Psoas muscle (tissue), 8 donors: ENCODE data around the gene MAPK4. TPM values are rescaled to one million over a fixed set of nuclear protein-coding genes. Genes with fewer than 3 reads are reported as not detected.

Experiments
- ATAC-seq, 4 donors: fragments of 200-7000 bp; cut with Tn5 transposase; one replicate each; pipeline ENCODE4 v1.9.1; 2020; ENCODE audit warnings: moderate library complexity in 3 of 4, mild to moderate bottlenecking in 2 of 4
- DNase-seq, 2 donors: peaks; one replicate each; pipeline ENCODE4 v3.0.0-alpha.2; 2020
- H3K27ac ChIP-seq: fragments of 200-600 bp; one replicate; pipeline ENCODE4 v1.8.0; 2022
- H3K27me3 ChIP-seq, 3 donors: fragments of 200-600 bp in 1 of 3; one replicate each; pipeline versions ENCODE4 v1.6.1 to v1.8.0; 2013 to 2022; ENCODE audit warnings: low read length in 2 of 3, mild to moderate bottlenecking in 2 of 3, moderate library complexity in 1 of 3; ENCODE audit not compliant: insufficient read depth in 3 of 3
- H3K36me3 ChIP-seq, 2 donors: fragments of 200-600 bp in 1 of 2; one replicate each; pipeline versions ENCODE4 v1.6.1 to v1.8.0; 2013 to 2022; ENCODE audit warnings: low read depth in 1 of 2, mild to moderate bottlenecking in 1 of 2, moderate library complexity in 1 of 2; ENCODE audit not compliant: insufficient read depth in 1 of 2
- H3K4me1 ChIP-seq: fragments of 200-600 bp; one replicate; pipeline ENCODE4 v1.8.0; 2022
- H3K4me3 ChIP-seq: fragments of 200-600 bp; one replicate; pipeline ENCODE4 v1.8.0; 2022; ENCODE audit warnings: mild to moderate bottlenecking
- H3K9me3 ChIP-seq: fragments of 200-600 bp; one replicate; pipeline ENCODE4 v1.8.0; 2022
- CTCF ChIP-seq: fragments of 200-600 bp; IDR thresholded peaks from one replicate; pipeline ENCODE4 v1.8.0; 2022; ENCODE audit warnings: antibody characterized with exemption
- WGBS, 3 donors: extraction: QIAGEN DNeasy Blood & Tissue Kit; methylation state at CpG; one replicate each; pipeline versions ENCODE4 v1.1.6 to v1.1.7; 2013; 5-methylcytosine and 5-hydroxymethylcytosine counted together
- intact Hi-C, 2 donors: fragments of 100-400 bp; cut with DNase I; formaldehyde crosslinking; loops; one replicate each; pipeline versions ENCODE4 v1.11.0 to v1.14.2; 2022
- polyA plus RNA-seq, 3 donors: library from polyadenylated mRNA; stranded (reverse); fragments of 200-250 nt; gene quantifications; one replicate each; pipeline ENCODE4 v1.2.3, GENCODE V29; 2013
- total RNA-seq, 4 donors: library from RNA; stranded (reverse); fragmentation: NEBNext Ultra II Directional in 2 of 4; extraction: Animal tissue kit (Norgen Biotek cat#: 25700) in 2 of 4; gene quantifications; one replicate each; pipeline versions ENCODE4 v1.2.1 to v1.2.4, GENCODE V29; 2021 to 2023
- donor health status: healthy with polysubstance abuse.
- donor health status: DM: no; HTN: no; CAD: no; lungs with moderate emphysema.
- donor health status: Bipolar disorder and iron deficiency.
- donor health status: healthy.
- donor health status: DM: yes; HTN: yes; CAD: no.
- donor health status: DM: no; HTN: no; CAD: no.
- donor health status: DM: no; HTN: no; CAD: no.
- donor health status: DM: yes; HTN: yes; CAD: no.

The MAPK4 gene
- total and polyA plus RNA-seq, 7 donors: 0.36 to 1.8 (median 0.68) TPM

DNA sequence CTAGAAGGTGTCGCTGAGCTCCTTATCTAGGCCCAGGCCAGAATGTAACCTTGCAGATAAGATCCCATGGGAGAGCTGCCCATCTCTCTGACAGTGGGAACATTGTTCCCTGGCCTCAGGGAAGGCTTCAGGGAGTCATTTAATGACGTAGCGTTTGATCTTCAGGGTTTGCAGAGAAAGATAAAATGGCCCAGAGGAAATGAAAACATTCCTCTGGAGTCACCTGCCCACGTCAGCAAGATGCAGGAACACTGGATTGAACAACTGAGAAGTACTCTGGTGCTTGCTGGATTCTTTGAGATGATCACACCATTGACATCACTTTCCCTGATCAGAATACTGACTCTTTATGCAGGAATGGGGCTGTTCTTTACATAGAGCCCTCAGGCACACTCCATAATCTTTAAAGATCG is 51.6 kb downstream of the MAPK4 start:
- peaks cover 4% of the 10 kb centered on the region for H3K9me3 ChIP-seq
- no peak for TF ChIP-seq CTCF
- WGBS, 3 donors: 83 to 89% (median 85%) methylated on average over 5 of the region's 5 CpGs
- ATAC-seq (no peak), DNase-seq (no peak)
- H3K4me1 ChIP-seq: no peaks in the 10 kb centered on the region
- no peak overlapping the region for H3K27ac ChIP-seq
- intact Hi-C loops: no loop called here
- no peaks in the 10 kb centered on the region for H3K36me3 ChIP-seq
- H3K4me3 ChIP-seq: no peak overlapping the region
- no peaks in the 10 kb centered on the region for H3K27me3 ChIP-seq

DNA sequence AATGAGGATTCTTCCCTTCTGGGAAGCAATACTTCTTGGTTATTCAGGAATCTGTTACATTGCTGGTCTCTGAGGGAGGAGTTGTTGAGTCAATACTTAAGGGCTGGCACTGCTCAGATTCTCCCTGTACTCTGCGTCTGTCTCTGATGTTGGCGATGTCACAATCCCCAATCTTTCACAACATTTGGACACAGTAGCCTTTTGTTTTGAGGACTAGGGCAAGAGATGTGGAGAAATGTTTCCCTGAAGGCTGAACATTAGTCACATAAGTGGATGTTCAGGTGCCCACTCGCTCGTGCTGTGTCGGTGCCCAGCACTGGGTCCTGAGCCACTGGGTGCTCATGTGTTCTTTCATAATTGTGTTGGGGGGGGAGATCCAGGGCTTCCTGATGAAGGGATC is 55.0 kb downstream of the MAPK4 start:
- H3K27me3 ChIP-seq: no peaks in the 10 kb centered on the region
- DNase-seq (peak; percentile 40 to 68), ATAC-seq (peak; percentile 72 to 94 (median 92))
- H3K9me3 ChIP-seq: peaks cover 4% of the 10 kb centered on the region
- no peaks in the 10 kb centered on the region for H3K4me1 ChIP-seq
- H3K27ac ChIP-seq: no peak overlapping the region
- intact Hi-C loops: no loop called here
- H3K36me3 ChIP-seq: no peaks in the 10 kb centered on the region
- WGBS, 3 donors: 37 to 71% (median 47%) methylated on average over 5 of the region's 5 CpGs
- TF ChIP-seq CTCF: no peak
- H3K4me3 ChIP-seq: no peak overlapping the region

- Histone ChIP-seq H3K27me3 (no peaks in the 10 kb centered on the region), H3K36me3 (no peaks in the 10 kb centered on the region), H3K9me3 (peaks cover 4% of the 10 kb centered on the region), H3K27ac (no peak overlapping the region), H3K4me1 (no peaks in the 10 kb centered on the region), H3K4me3 (no peak overlapping the region)
- 66 to 76% (median 70%) methylated on average over 5 of the region's 5 CpGs for WGBS, 3 donors
- no peak for DNase-seq
- intact Hi-C loops: no loop called here
- no peak for TF ChIP-seq CTCF
- ATAC-seq: no peak
Measured at GRCh38 chr18:50616484-50617048, 56.7 kb downstream of the MAPK4 start.

- TF ChIP-seq CTCF: no peak
- Histone ChIP-seq H3K9me3 (no peaks in the 10 kb centered on the region), H3K27ac (no peak overlapping the region), H3K4me3 (no peak overlapping the region), H3K4me1 (no peaks in the 10 kb centered on the region), H3K27me3 (no peaks in the 10 kb centered on the region), H3K36me3 (no peaks in the 10 kb centered on the region)
- DNase-seq (no peak), ATAC-seq (no peak)
- WGBS, 3 donors: 29 to 47% (median 31%) methylated on average over 4 of the region's 4 CpGs
- intact Hi-C loops: no loop called here
Measured at GRCh38 chr18:50619861-50620275, 60.0 kb downstream of the MAPK4 start.

DNA sequence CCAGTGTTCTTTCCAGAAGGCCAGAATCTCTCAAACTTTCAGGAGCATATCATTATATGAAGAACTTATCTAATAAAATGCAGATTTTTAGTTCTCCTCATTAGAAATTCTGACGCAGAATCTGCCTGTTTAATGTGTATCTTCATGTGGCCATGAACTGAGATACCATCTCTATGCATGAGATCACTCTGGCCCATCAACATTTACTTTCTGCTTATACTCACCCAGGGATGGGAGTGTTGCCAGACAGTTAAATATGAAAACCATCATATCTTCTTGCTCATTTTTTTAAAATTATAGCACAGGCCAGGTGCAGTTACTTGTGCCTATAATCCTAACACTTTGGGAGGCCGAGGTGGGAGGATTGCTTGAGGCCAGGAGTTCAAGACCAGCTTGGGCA is 60.4 kb downstream of the MAPK4 start:
- Histone ChIP-seq H3K27me3 (no peaks in the 10 kb centered on the region), H3K36me3 (no peaks in the 10 kb centered on the region), H3K4me3 (no peak overlapping the region), H3K27ac (no peak overlapping the region), H3K4me1 (no peaks in the 10 kb centered on the region), H3K9me3 (no peaks in the 10 kb centered on the region)
- TF ChIP-seq CTCF: no peak
- intact Hi-C loops: no loop called here
- 91 to 94% (median 91%) methylated on average over 2 of the region's 2 CpGs for WGBS, 3 donors
- ATAC-seq (no peak), DNase-seq (no peak)
